NB4 (cell line): ENCODE data around the gene BICRA.

ENCODE experiments used
- POLR2A ChIP-seq: IDR thresholded peaks from 2 replicates; pipeline ENCODE4 v1.6.1; 2011; ENCODE audit warnings: mild to moderate bottlenecking; ENCODE audit not compliant: insufficient read length; ENCODE audit errors: extremely low read depth
- TF ChIP-seq, protein P1 (sequence below): IDR thresholded peaks from one replicate; pipeline ENCODE4 v1.5.1; 2012; ENCODE audit warnings: low read depth, low read length

DNA sequence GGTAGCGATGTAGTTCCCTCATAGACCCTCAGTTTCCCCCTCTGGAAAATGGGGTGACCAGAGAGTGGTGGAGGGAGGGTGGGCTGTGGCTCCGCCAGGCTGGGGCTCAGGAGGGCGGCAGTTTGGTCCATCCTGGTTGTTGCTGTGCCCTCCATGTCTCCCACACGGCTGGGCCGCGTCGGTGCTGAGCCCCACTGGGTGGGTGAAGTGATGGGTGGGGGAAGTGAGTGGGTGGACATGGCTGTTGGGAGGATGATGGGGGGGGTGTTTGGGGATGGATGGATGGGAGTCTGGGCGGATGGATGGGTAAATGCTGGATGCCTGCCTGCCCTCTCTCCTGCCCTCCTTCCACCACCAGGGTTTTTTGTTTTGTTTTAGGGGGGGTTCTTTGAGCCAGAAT lies 87.7 kb downstream of the BICRA start:
- no peak for TF ChIP-seq POLR2A
- TF ChIP-seq, protein P1, sequence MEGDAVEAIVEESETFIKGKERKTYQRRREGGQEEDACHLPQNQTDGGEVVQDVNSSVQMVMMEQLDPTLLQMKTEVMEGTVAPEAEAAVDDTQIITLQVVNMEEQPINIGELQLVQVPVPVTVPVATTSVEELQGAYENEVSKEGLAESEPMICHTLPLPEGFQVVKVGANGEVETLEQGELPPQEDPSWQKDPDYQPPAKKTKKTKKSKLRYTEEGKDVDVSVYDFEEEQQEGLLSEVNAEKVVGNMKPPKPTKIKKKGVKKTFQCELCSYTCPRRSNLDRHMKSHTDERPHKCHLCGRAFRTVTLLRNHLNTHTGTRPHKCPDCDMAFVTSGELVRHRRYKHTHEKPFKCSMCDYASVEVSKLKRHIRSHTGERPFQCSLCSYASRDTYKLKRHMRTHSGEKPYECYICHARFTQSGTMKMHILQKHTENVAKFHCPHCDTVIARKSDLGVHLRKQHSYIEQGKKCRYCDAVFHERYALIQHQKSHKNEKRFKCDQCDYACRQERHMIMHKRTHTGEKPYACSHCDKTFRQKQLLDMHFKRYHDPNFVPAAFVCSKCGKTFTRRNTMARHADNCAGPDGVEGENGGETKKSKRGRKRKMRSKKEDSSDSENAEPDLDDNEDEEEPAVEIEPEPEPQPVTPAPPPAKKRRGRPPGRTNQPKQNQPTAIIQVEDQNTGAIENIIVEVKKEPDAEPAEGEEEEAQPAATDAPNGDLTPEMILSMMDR: no peak
